BLaER1 treated with 17β-estradiol and CSF1 and Interleukin-3, amounts not matched to agents 10 nM and 100 nM (cell line): ENCODE results near the gene ZMYM3.
"Not testable (repeated sequence)": the region's sequence is repeated elsewhere in the genome, so short reads cannot be mapped to it uniquely, and the experiment has no call there.

Experiments
- H3K27ac ChIP-seq, 11 experiments: shearing (Covaris generic); formaldehyde crosslinking; 2 replicates each; pipeline ENCODE4 v1.8.1; 2022
- H3K27me3 ChIP-seq, 11 experiments: shearing (Covaris generic); formaldehyde crosslinking; 2 replicates each; pipeline ENCODE4 v1.8.1; 2022
- H3K36me3 ChIP-seq, 11 experiments: shearing (Covaris generic); formaldehyde crosslinking; 2 replicates each; pipeline ENCODE4 v1.8.1; 2022
- H3K4me1 ChIP-seq, 10 experiments: shearing (Covaris generic); formaldehyde crosslinking; 2 replicates each; pipeline ENCODE4 v1.8.1; 2022
- H3K4me2 ChIP-seq, 11 experiments: shearing (Covaris generic); formaldehyde crosslinking; 2 replicates each; pipeline ENCODE4 v1.8.1; 2022
- H3K4me3 ChIP-seq, 10 experiments: shearing (Covaris generic); formaldehyde crosslinking; 2 replicates each; pipeline ENCODE4 v1.8.1; 2022
- H3K9ac ChIP-seq, 11 experiments: shearing (Covaris generic); formaldehyde crosslinking; 2 replicates each; pipeline ENCODE4 v1.8.1; 2022
- H3K9me3 ChIP-seq, 11 experiments: shearing (Covaris generic); formaldehyde crosslinking; replicated peaks in 1 of 11; 2 replicates each; pipeline ENCODE4 v1.8.1; 2022
- H4K20me1 ChIP-seq, 11 experiments: shearing (Covaris generic); formaldehyde crosslinking; 2 replicates each; pipeline ENCODE4 v1.8.1; 2022
- Cebpa-rat ChIP-seq, 11 experiments: shearing (Covaris generic); IDR thresholded peaks; 2 replicates each; pipeline ENCODE4 v1.8.1; 2022

The ZMYM3 gene

DNA sequence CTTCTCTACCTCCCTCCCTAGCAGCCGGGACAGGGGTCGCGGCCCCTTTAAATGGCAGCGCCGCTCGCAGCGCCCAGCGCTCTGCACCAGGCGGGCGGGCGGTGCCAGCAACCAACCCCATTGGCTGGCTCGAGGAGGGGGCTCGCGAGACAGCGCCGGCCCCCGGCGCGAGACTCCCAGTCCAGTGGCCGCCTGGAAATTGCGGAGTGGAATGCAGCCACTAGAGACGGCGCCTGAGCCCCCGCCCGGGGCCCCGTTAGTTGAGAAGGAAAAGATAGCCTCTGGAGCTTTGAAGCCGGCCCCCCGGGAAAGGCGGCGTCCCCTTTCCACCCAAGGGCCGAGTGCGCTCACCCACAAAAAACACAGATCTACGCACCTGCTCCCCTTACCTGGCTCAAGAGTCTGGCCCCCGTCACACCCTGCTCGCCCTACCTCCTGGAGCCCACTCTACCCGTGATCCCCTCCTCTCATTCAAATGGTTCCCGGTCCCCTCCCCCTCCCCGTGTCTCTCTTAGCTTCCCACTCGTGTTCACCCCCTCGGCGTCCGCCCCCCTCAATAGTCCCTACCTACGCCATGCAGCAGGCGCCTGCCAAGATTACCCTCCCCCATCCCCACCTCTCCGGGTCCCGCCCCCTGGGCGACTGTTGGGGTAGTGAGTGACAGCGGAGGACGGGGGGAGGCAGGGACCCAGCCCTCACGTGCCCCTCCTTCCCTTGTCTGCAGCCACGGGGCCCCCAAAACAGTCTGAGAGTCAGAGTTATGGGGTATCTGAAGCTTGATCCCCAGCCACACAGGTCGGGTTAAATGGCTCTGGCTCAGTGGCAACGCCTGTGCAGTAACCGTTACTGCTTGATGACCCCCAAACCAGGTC, at the start of gene ZMYM3:
Gene ZMYM3 (minus strand): TSS at position 49 of the 872 bp plus-strand sequence. CDS start 885 bp downstream, outside the sequence.
- Histone ChIP-seq H3K4me3 (peak within 1 kb of the TSS; percentile 67 to 81 (median 72)), H3K27ac (peak within 1 kb of the TSS; percentile 72 to 87 (median 81)), H3K9ac (peak within 1 kb of the TSS; percentile 80 to 87 (median 84)), H3K36me3 (peaks cover 8 to 16% (median 13%) of the 10 kb centered on the region in 11 experiments; a peak in 18 of 22 replicates), H4K20me1 (peaks cover 0 to 18% (median 0%) of the 10 kb centered on the region in 11 experiments; a peak in 3 of 22 replicates), H3K27me3 (peaks cover 13 to 71% (median 49%) of the 10 kb centered on the region in 11 experiments; a peak in 21 of 22 replicates), H3K9me3 (peaks cover 0 to 3% (median 0%) of the 10 kb centered on the region in 11 experiments; a peak in 1 of 22 replicates), H3K4me2 (peak within 1 kb of the TSS; percentile 79 to 91 (median 86)), H3K4me1 (peaks cover 26 to 34% (median 29%) of the 10 kb centered on the region in 10 experiments)
- TF ChIP-seq Cebpa-rat (IDR thresholded peaks at IDR 0.05): no peak

GRCh38 chrX:71302461-71303213, 48.7 kb upstream of the ZMYM3 start:
- Histone ChIP-seq H3K27me3 (peaks cover 46 to 98% (median 87%) of the 10 kb centered on the region in 11 experiments), H3K36me3 (peaks cover 37 to 82% (median 62%) of the 10 kb centered on the region in 11 experiments), H3K4me3 (peak overlapping the region in 1 of 10 experiments; percentile 14; a peak in 1 of 20 replicates), H4K20me1 (peaks cover 9 to 59% (median 50%) of the 10 kb centered on the region in 11 experiments; a peak in 21 of 22 replicates), H3K9ac (no peak overlapping the region), H3K9me3 (no peaks in the 10 kb centered on the region; a peak in 1 of 22 replicates), H3K4me2 (peak overlapping the region in 7 of 11 experiments; percentile 26 to 74 (median 64); a peak in 14 of 22 replicates), H3K27ac (peak overlapping the region in 2 of 11 experiments; percentile 10 to 15; a peak in 2 of 22 replicates), H3K4me1 (peaks cover 0 to 36% (median 25%) of the 10 kb centered on the region in 10 experiments; a peak in 14 of 20 replicates)
- no peak for TF ChIP-seq Cebpa-rat (IDR thresholded peaks at IDR 0.05)

- Histone ChIP-seq H3K9ac (no peak within 1 kb of the TSS), H3K27ac (peak within 1 kb of the TSS in 3 of 11 experiments; percentile 10 to 44 (median 15); a peak in 4 of 22 replicates), H3K36me3 (peaks cover 49 to 85% (median 69%) of the 10 kb centered on the region in 11 experiments), H3K27me3 (peaks cover 57 to 99% (median 94%) of the 10 kb centered on the region in 11 experiments), H3K9me3 (no peaks in the 10 kb centered on the region; a peak in 1 of 22 replicates), H3K4me1 (peaks cover 0 to 36% (median 25%) of the 10 kb centered on the region in 10 experiments; a peak in 14 of 20 replicates), H3K4me3 (no peak within 1 kb of the TSS), H4K20me1 (peaks cover 11 to 72% (median 63%) of the 10 kb centered on the region in 11 experiments; a peak in 21 of 22 replicates), H3K4me2 (peak within 1 kb of the TSS in 7 of 11 experiments; percentile 26 to 74 (median 64); a peak in 14 of 22 replicates)
- no peak for TF ChIP-seq Cebpa-rat (IDR thresholded peaks at IDR 0.05)
Observed at GRCh38 chrX:71301195-71301924, 47.4 kb upstream of the ZMYM3 start, which contains the start of gene ITGB1BP2. TSS of gene ITGB1BP2 (plus strand) at chrX:71301750. CDS start at chrX:71301807, 57 bp downstream.

GRCh38 chrX:71300495-71300894, 46.6 kb upstream of the ZMYM3 start:
- peaks cover 11 to 80% (median 68%) of the 10 kb centered on the region in 11 experiments; a peak in 21 of 22 replicates for H4K20me1 ChIP-seq

DNA sequence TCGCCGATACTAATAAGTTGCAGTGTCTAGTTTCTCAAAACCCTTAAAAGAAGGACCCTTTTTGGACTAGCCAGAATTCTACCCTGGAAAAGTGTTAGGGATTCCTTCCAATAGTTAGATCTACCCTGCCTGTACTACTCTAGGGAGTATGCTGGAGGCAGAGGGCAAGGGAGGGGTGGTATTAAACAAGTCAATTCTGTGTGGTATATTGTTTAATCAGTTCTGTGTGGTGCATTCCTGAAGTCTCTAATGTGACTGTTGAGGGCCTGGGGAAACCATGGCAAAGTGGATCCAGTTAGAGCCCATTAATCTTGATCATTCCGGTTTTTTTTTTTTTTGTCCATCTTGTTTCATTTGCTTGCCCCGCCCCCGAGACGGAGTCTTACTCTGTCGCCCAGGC, 46.1 kb upstream of the ZMYM3 start:
- H3K4me3 ChIP-seq, H3K9me3 ChIP-seq, H3K27ac ChIP-seq, H3K4me2 ChIP-seq, H3K9ac ChIP-seq: not testable (repeated sequence)
- H3K27me3 ChIP-seq: peaks cover 53 to 98% (median 92%) of the 10 kb centered on the region in 11 experiments
- H3K4me1 ChIP-seq: peaks cover 0 to 36% (median 25%) of the 10 kb centered on the region in 10 experiments; a peak in 14 of 20 replicates
- H3K36me3 ChIP-seq: peaks cover 61 to 93% (median 80%) of the 10 kb centered on the region in 11 experiments
- peaks cover 11 to 84% (median 72%) of the 10 kb centered on the region in 11 experiments; a peak in 21 of 22 replicates for H4K20me1 ChIP-seq

More at GRCh38 chrX:71300495-71300894, 46.6 kb upstream of the ZMYM3 start:
- Histone ChIP-seq H3K36me3 (peaks cover 58 to 90% (median 77%) of the 10 kb centered on the region in 11 experiments), H3K4me1 (peaks cover 0 to 36% (median 25%) of the 10 kb centered on the region in 10 experiments; a peak in 14 of 20 replicates), H3K27me3 (peaks cover 57 to 99% (median 95%) of the 10 kb centered on the region in 11 experiments)
- H3K4me3 ChIP-seq, H3K4me2 ChIP-seq, H3K27ac ChIP-seq, H3K9me3 ChIP-seq, H3K9ac ChIP-seq: not testable (repeated sequence)

DNA sequence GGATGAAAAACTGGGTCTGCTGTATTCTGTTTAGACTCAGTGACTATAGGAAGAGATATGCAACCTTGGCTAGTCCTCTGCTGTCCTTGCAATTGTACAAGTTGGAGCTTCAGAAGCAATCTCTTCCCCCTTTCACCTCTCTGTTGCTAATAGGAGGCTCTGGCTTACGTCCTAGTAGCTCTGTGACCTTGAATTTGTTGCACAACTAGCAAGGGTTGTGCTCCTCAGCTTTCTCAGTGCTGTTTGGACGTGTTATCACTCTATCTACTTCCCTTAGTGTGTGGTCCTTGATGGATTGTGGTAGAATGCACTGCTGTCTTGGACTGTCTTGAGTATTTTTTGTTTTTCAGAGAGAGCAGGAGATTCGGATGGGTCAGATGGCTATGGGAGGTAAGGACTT, 44.2 kb upstream of the ZMYM3 start:
- Histone ChIP-seq H3K36me3 (peaks cover 72 to 94% (median 85%) of the 10 kb centered on the region in 11 experiments), H3K4me2 (no peak overlapping the region), H3K4me3 (no peak overlapping the region), H3K9ac (no peak overlapping the region), H3K9me3 (no peaks in the 10 kb centered on the region), H4K20me1 (peaks cover 19 to 99% (median 90%) of the 10 kb centered on the region in 11 experiments; a peak in 21 of 22 replicates), H3K27ac (no peak overlapping the region), H3K27me3 (peaks cover 37 to 95% (median 83%) of the 10 kb centered on the region in 11 experiments), H3K4me1 (peaks cover 0 to 24% (median 20%) of the 10 kb centered on the region in 10 experiments; a peak in 14 of 20 replicates)
- 0 out of 22 replicates have a peak, but pooled peaks of 1 of the 11 experiments have one; percentile 27 for TF ChIP-seq Cebpa-rat (IDR thresholded peaks at IDR 0.05)

DNA sequence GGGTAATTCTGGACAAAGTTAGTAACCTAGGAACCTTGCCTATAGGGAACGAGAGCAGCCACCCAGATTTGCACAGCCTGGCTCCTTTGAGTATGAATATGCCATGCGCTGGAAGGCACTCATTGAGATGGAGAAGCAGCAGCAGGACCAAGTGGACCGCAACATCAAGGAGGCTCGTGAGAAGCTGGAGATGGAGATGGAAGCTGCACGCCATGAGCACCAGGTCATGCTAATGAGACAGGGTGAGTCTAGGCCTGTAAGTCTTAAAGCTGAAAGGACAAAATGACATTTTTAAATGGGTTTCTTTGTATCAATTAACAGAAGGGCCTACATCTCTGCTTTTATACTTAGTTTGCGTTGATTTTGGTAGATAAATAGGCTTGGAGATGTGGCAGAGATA, 42.9 kb upstream of the ZMYM3 start:
- Histone ChIP-seq H4K20me1 (peaks cover 31 to 100% (median 95%) of the 10 kb centered on the region in 11 experiments; a peak in 21 of 22 replicates), H3K4me1 (peaks cover 0 to 11% (median 7%) of the 10 kb centered on the region in 10 experiments; a peak in 11 of 20 replicates), H3K4me3 (no peak overlapping the region), H3K36me3 (peaks cover 85 to 100% (median 91%) of the 10 kb centered on the region in 11 experiments), H3K9me3 (no peaks in the 10 kb centered on the region), H3K27ac (no peak overlapping the region), H3K9ac (no peak overlapping the region), H3K27me3 (peaks cover 39 to 95% (median 82%) of the 10 kb centered on the region in 11 experiments), H3K4me2 (no peak overlapping the region)
- TF ChIP-seq Cebpa-rat (IDR thresholded peaks at IDR 0.05): no peak
